Heart left ventricle (tissue), 16 donors: ENCODE measurements around the gene LRRC10B. TPM values are rescaled to one million over a fixed set of nuclear protein-coding genes. Genes with fewer than 3 reads are reported as not detected.

Experiments
- ATAC-seq, 4 donors: fragments of 200-7000 bp; cut with Tn5 transposase; one replicate each; pipeline ENCODE4 v1.9.1; 2020 to 2022; ENCODE audit warnings: moderate library complexity in 4 of 4, mild to moderate bottlenecking in 3 of 4, moderate number of reproducible peaks in 1 of 4
- DNase-seq, 5 donors: peaks; one replicate each; pipeline ENCODE4 v3.0.0-alpha.2; 2020
- H3K27ac ChIP-seq, 12 donors: fragments of 200-600 bp; sonication (generic) in 4 of 12; one replicate each; pipeline versions ENCODE4 v1.5.0 to v1.8.0; 2016 to 2022; ENCODE audit warnings: mild to moderate bottlenecking in 2 of 12
- H3K27me3 ChIP-seq, 9 donors: fragments of 200-600 bp; sonication (generic) in 2 of 9; one replicate each; pipeline versions ENCODE4 v1.5.1 to v1.8.0; 2016 to 2022; ENCODE audit warnings: mild to moderate bottlenecking in 3 of 9
- H3K36me3 ChIP-seq, 9 donors: fragments of 200-600 bp; sonication (generic) in 2 of 9; one replicate each; pipeline versions ENCODE4 v1.5.0 to v1.8.0; 2018 to 2022; ENCODE audit warnings: mild to moderate bottlenecking in 2 of 9
- H3K4me1 ChIP-seq, 12 donors: fragments of 200-600 bp; sonication (generic) in 4 of 12; one replicate each; pipeline versions ENCODE4 v1.5.0 to v1.8.0; 2016 to 2022; ENCODE audit warnings: mild to moderate bottlenecking in 3 of 12
- H3K4me3 ChIP-seq, 12 donors: fragments of 200-600 bp; sonication (generic) in 4 of 12; one replicate each; pipeline versions ENCODE4 v1.5.0 to v1.8.0; 2017 to 2022; ENCODE audit warnings: mild to moderate bottlenecking in 9 of 12, moderate library complexity in 4 of 12
- H3K9me3 ChIP-seq, 12 donors: fragments of 200-600 bp; sonication (generic) in 4 of 12; one replicate each; pipeline versions ENCODE4 v1.5.0 to v1.8.0; 2016 to 2022; ENCODE audit warnings: mild to moderate bottlenecking in 1 of 12
- CTCF ChIP-seq, 12 donors: fragments of 200-600 bp; sonication (generic) in 4 of 12; IDR thresholded peaks; one replicate each; pipeline versions ENCODE4 v1.5.0 to v1.8.0; 2018 to 2022; ENCODE audit warnings: antibody characterized with exemption in 12 of 12, mild to moderate bottlenecking in 5 of 12
- POLR2A ChIP-seq, 2 donors: fragments of 450-650 bp; IDR thresholded peaks; one replicate each; pipeline ENCODE4 v1.6.1; 2017; ENCODE audit warnings: antibody characterized with exemption in 2 of 2, mild to moderate bottlenecking in 2 of 2, moderate library complexity in 2 of 2
- WGBS, 4 donors: extraction: QIAGEN DNeasy Blood & Tissue Kit in 2 of 4; methylation state at CpG; one replicate each; pipeline versions ENCODE4 v1.1.5 to v1.1.7; 2013 to 2018; 5-methylcytosine and 5-hydroxymethylcytosine counted together
- intact Hi-C, 10 donors: fragments of 100-400 bp; cut with DNase I; formaldehyde crosslinking; loops; one replicate each; pipeline versions ENCODE4 v1.11.1 to v1.14.2; 2022
- polyA plus RNA-seq, 2 donors: library from polyadenylated mRNA; stranded (reverse); fragments of 200-250 nt; gene quantifications; one replicate each; pipeline ENCODE4 v1.2.3, GENCODE V29; 2013
- total RNA-seq, 9 donors: library from RNA; depleted of rRNA in 2 of 9; stranded (reverse); fragments of >200 nt in 2 of 9; fragmentation: NEBNext Ultra II Directional in 3 of 9; extraction: Animal tissue kit (Norgen Biotek cat#: 25700) in 3 of 9; gene quantifications; one replicate each; pipeline versions ENCODE4 v1.1.0 to v1.2.4, GENCODE V29; 2016 to 2023
- donor health status: ischemic (EF 13 %, LVEDD 7.1; RV severe dilation, severe dysfunction).
- donor health status: healthy with polysubstance abuse.
- donor health status: DM: no; HTN: yes; CAD: no.
- donor health status: DM: no; HTN: no; CAD: no.
- donor health status: ischemic (EF 25% LVEDD 6.9; RV normal size, moderate dysfunction).
- donor health status: ischemic (EF 25% LVEDD 5.7; RV mildly dilated, moderate dysfunction).
- donor health status: healthy.
- donor health status: DM: yes; HTN: yes; CAD: no.
- donor health status: ischemic (EF 35%, LVEDD 5.7; RV mildly dilated, moderate dysfunction).
- donor health status: nonischemic (EF 11% LVEDD 7.7; RV severe dilation, severe dysfunction).
- donor health status: DM: yes; HTN: yes; CAD: no.
- donor health status: PGD.
- donor health status: ischemic (EF 29% LVEDD 5.4; RV normal size, mild dysfunction).
- donor health status: nonischemic (EF 23%, LVEDD 6.1; RV moderate dilation, normal function).

Gene LRRC10B
- total and polyA plus RNA-seq, 11 donors = 0.15 to 4.2 (median 1.1) TPM

DNA sequence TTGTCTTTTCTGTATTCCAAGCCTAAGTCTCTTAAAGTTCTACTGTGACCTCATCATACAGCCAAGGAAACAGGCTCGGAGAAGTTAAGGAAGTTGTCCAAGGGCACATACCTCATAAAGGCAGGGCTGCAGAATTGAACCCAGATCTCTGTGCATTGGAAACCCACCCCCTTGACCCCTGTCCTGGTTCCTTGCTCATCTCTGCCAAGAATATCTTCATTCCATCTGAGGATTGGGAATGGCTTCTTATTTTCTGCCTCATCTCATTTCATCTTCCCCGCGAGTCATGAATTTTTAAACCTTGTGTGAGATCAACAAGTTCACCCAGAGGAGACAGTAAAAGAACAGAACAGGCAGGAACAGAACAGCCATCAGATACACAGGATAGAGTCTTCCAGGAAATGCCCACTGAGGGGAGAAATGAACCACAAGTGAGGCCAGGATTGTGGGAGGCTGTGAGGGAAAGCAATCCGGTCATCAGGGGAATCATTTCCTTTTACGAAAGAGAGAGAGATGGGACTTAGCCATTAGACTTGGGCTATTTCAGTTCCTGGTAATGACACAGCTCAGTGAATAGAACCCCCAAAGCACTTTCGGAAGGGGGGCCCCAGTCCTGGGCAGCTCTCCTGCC, 34.4 kb upstream of the LRRC10B start:
- no peak for TF ChIP-seq POLR2A (IDR thresholded peaks at IDR 0.05)
- TF ChIP-seq CTCF (IDR thresholded peaks at IDR 0.05) = no peak
- Histone ChIP-seq H3K4me3 (no peak overlapping the region), H3K36me3 (peaks cover 0 to 16% (median 9%) of the 10 kb centered on the region in 9 donors), H3K27me3 (no peaks in the 10 kb centered on the region), H3K27ac (peak overlapping the region in 5 of 12 donors; percentile 2 to 85 (median 77)), H3K9me3 (peaks cover 0 to 7% (median 0%) of the 10 kb centered on the region in 12 donors), H3K4me1 (peaks cover 0 to 33% (median 13%) of the 10 kb centered on the region in 12 donors)
- DNase-seq = no peak
- WGBS, 4 donors = 86 to 89% (median 87%) methylated on average over 6 of the region's 6 CpGs
- intact Hi-C loops = loop anchor here in 1 of 10 donors (10.0 kb wide), 2 partner anchors 101 to 261 kb away; no protein-coding TSS in a partner anchor
- ATAC-seq = no peak

GRCh38 chr11:61475433-61475832, 33.1 kb upstream of the LRRC10B start:
- intact Hi-C loops = loop anchor here in 9 of 10 donors (5.0 to 10.0 kb wide), 8 partner anchors 37 to 259 kb away; no protein-coding TSS in a partner anchor
- TF ChIP-seq CTCF (IDR thresholded peaks at IDR 0.05) (no peak), POLR2A (IDR thresholded peaks at IDR 0.05) (no peak)

GRCh38 chr11:61476371-61476770, 32.2 kb upstream of the LRRC10B start:
- WGBS, 4 donors = 89 to 97% (median 92%) methylated on average over 3 of the region's 3 CpGs
- Histone ChIP-seq H3K4me1 (peaks cover 0 to 40% (median 17%) of the 10 kb centered on the region in 12 donors), H3K4me3 (no peak overlapping the region), H3K9me3 (peaks cover 0 to 7% (median 0%) of the 10 kb centered on the region in 12 donors), H3K27ac (no peak overlapping the region), H3K27me3 (no peaks in the 10 kb centered on the region), H3K36me3 (peaks cover 0 to 6% (median 0%) of the 10 kb centered on the region in 9 donors)
- intact Hi-C loops = loop anchor here (2.0 to 10.0 kb wide), 13 partner anchors 32 to 258 kb away; partner anchors contain the start of gene SYT7 (in 1 of the 10)
- TF ChIP-seq POLR2A (IDR thresholded peaks at IDR 0.05) (no peak), CTCF (IDR thresholded peaks at IDR 0.05) (no peak)
- ATAC-seq = no peak
- no peak for DNase-seq

More at GRCh38 chr11:61475433-61475832, 33.1 kb upstream of the LRRC10B start:
- Histone ChIP-seq H3K36me3 (peaks cover 0 to 13% (median 3%) of the 10 kb centered on the region in 9 donors), H3K4me3 (no peak overlapping the region), H3K27ac (no peak overlapping the region), H3K4me1 (peaks cover 0 to 33% (median 13%) of the 10 kb centered on the region in 12 donors), H3K27me3 (no peaks in the 10 kb centered on the region), H3K9me3 (peaks cover 0 to 7% (median 0%) of the 10 kb centered on the region in 12 donors)
- ATAC-seq = no peak
- 93 to 97% (median 94%) methylated on average over 1 of the region's 1 CpG for whole genome bisulfite sequencing, 4 donors
- DNase-seq = no peak

GRCh38 chr11:61477126-61477525, 31.4 kb upstream of the LRRC10B start:
- H3K4me1 ChIP-seq = peaks cover 0 to 42% (median 16%) of the 10 kb centered on the region in 12 donors
- peak overlapping the region in 5 of 12 donors; percentile 7 to 58 (median 34) for H3K27ac ChIP-seq
- WGBS, 4 donors = 57 to 70% (median 59%) methylated on average over 6 to 8 of the region's 8 CpGs
- no peaks in the 10 kb centered on the region for H3K27me3 ChIP-seq
- DNase-seq (peak in 1 of 5 donors; percentile 50), ATAC-seq (no peak)
- peaks cover 0 to 6% (median 0%) of the 10 kb centered on the region in 9 donors for H3K36me3 ChIP-seq
- intact Hi-C loops = loop anchor here (1.0 to 10.0 kb wide), 17 partner anchors 32 to 258 kb away; partner anchors contain the start of gene SYT7 (in 1 of the 10)
- no peak for TF ChIP-seq POLR2A (IDR thresholded peaks at IDR 0.05)
- no peak for TF ChIP-seq CTCF (IDR thresholded peaks at IDR 0.05)
- H3K9me3 ChIP-seq = peaks cover 0 to 7% (median 0%) of the 10 kb centered on the region in 12 donors
- no peak overlapping the region for H3K4me3 ChIP-seq
